Measurements from ENCODE around the gene MED26. TPM values are rescaled to one million over a fixed set of nuclear protein-coding genes. Genes with fewer than 3 reads are reported as not detected.

MED26 gene
- total and polyA plus RNA-seq, 2 of the 13 experiments (the other 11 are each of a cell fraction or from before 2014, with no cell fraction given): 3.5 to 3.8 TPM

DNA sequence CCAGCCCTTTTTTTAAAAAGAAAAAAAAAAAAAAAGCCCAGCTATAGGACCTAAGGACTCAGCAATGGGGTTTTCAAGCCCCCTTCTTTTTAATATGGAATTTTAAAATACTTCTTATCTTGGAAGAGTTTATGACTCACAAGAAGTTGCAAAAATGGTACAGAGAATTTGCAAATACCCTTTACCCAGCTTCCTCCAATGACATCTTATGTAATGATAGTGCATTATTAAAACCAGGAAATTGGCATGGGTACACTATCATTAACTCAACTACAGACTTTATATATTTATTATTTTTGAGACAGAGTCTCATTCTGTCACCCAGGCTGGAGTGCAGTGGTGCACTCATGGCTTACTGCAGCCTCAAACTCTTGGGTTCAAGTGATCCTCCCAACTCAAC lies 49.1 kb upstream of the MED26 start:
- no peak for DNase-seq (ENCODE audit: low spot score)
- intact Hi-C loops (cut with micrococcal nuclease; ENCODE audit: unreplicated experiment): no loop called here
- H4K20me1 ChIP-seq (ENCODE audit: insufficient read depth, low read length): no peaks in the 10 kb centered on the region
- H2AFZ ChIP-seq (ENCODE audit: low read length): no peak overlapping the region
- no peak overlapping the region for H3K4me3 ChIP-seq (replicated peaks in 1 of 3; ENCODE audit: insufficient read depth in 1 of 3, low read depth in 2 of 3, low read length in 3 of 3)
- POLR2A ChIA-PET: interaction anchor here (1.7 kb wide), 1 partner anchor 17 kb away, joined by 9 read pairs; the partner anchor contains the start of genes SMIM7 and TMEM38A
- peaks cover 2 to 7% of the 10 kb centered on the region in 2 experiments; a peak in 3 of 5 replicates for H3K36me3 ChIP-seq (replicated peaks in 1 of 2; ENCODE audit: control insufficient read depth in 1 of 2, insufficient read depth in 2 of 2, low read length in 2 of 2)
- H3K27me3 ChIP-seq (ENCODE audit: control insufficient read depth in 1 of 2, insufficient read depth in 2 of 2, low read length in 2 of 2): no peaks in the 10 kb centered on the region
- no peaks in the 10 kb centered on the region for H3K9me3 ChIP-seq (ENCODE audit: low read length)
- H3K27ac ChIP-seq (ENCODE audit: extremely low read length, insufficient read depth, low read length): no peak overlapping the region
- BruUV-seq (replicated peaks): no TSS peak
- no peak for ATAC-seq
- no peak overlapping the region for H3K9ac ChIP-seq (ENCODE audit: insufficient read depth, low read depth, low read length)
- CTCF ChIA-PET (ENCODE audit: low intra/inter-chr PET ratio, low total read pairs): no interaction called here
- H3K79me2 ChIP-seq (ENCODE audit: insufficient read depth, low read length): no peaks in the 10 kb centered on the region
- no peak for FAIRE-seq
- H3K4me1 ChIP-seq (ENCODE audit: insufficient read depth, low read length): peaks cover 14% of the 10 kb centered on the region; the same call in 1 of the 2 replicates
- in situ Hi-C loops (cut with HindIII; ENCODE audit: extremely low pct_ligation_motif_present, low pct_unique_long_range_greater_than_20kb): no loop called here
- no peak overlapping the region for H3K4me2 ChIP-seq (ENCODE audit: low read depth, low read length)
- TF ChIP-seq, protein P1, sequence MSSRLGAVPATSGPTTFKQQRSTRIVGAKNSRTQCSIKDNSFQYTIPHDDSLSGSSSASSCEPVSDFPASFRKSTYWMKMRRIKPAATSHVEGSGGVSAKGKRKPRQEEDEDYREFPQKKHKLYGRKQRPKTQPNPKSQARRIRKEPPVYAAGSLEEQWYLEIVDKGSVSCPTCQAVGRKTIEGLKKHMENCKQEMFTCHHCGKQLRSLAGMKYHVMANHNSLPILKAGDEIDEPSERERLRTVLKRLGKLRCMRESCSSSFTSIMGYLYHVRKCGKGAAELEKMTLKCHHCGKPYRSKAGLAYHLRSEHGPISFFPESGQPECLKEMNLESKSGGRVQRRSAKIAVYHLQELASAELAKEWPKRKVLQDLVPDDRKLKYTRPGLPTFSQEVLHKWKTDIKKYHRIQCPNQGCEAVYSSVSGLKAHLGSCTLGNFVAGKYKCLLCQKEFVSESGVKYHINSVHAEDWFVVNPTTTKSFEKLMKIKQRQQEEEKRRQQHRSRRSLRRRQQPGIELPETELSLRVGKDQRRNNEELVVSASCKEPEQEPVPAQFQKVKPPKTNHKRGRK (CRISPR knock-in tag; IDR thresholded peaks at IDR 0.05): no peak
- TF ChIP-seq, protein P2, sequence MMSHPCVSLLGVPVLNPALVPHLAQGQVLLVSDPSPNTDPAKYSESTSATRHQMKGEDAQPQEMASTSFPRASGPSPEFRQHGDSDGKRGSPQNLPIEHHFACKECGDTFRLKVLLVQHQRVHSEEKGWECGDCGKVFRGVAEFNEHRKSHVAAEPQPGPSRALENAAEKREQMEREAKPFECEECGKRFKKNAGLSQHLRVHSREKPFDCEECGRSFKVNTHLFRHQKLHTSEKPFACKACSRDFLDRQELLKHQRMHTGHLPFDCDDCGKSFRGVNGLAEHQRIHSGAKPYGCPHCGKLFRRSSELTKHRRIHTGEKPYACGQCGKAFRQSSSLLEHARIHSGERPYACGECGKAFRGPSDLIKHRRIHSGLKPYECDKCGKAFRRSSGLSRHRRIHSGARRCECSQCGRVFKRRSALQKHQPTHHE (CRISPR knock-in tag; IDR thresholded peaks at IDR 0.05; ENCODE audit: borderline replicate concordance): no peak
- TF ChIP-seq MAFK (conservative IDR thresholded peaks at IDR 0.05 in 1 of 2, IDR thresholded peaks at IDR 0.05 in 1 of 2; ENCODE audit: low read length in 2 of 2): no peak
- TF ChIP-seq NONO (IDR thresholded peaks at IDR 0.05): no peak
- no peak for TF ChIP-seq NONO (CRISPR knock-in tag; conservative IDR thresholded peaks at IDR 0.05)
- TF ChIP-seq ZNF383 (CRISPR knock-in tag; IDR thresholded peaks at IDR 0.05; ENCODE audit: borderline replicate concordance): no peak
- no peak for TF ChIP-seq NCOR1 (IDR thresholded peaks at IDR 0.05; ENCODE audit: borderline replicate concordance, low read length)
- TF ChIP-seq, protein P3, sequence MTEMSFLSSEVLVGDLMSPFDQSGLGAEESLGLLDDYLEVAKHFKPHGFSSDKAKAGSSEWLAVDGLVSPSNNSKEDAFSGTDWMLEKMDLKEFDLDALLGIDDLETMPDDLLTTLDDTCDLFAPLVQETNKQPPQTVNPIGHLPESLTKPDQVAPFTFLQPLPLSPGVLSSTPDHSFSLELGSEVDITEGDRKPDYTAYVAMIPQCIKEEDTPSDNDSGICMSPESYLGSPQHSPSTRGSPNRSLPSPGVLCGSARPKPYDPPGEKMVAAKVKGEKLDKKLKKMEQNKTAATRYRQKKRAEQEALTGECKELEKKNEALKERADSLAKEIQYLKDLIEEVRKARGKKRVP (CRISPR knock-in tag; IDR thresholded peaks at IDR 0.05): no peak
- TF ChIP-seq POLR2G (IDR thresholded peaks at IDR 0.05; ENCODE audit: low read depth, low read length): no peak
- no peak for TF ChIP-seq ZNF891 (CRISPR knock-in tag; IDR thresholded peaks at IDR 0.05)
- TF ChIP-seq, protein P4, sequence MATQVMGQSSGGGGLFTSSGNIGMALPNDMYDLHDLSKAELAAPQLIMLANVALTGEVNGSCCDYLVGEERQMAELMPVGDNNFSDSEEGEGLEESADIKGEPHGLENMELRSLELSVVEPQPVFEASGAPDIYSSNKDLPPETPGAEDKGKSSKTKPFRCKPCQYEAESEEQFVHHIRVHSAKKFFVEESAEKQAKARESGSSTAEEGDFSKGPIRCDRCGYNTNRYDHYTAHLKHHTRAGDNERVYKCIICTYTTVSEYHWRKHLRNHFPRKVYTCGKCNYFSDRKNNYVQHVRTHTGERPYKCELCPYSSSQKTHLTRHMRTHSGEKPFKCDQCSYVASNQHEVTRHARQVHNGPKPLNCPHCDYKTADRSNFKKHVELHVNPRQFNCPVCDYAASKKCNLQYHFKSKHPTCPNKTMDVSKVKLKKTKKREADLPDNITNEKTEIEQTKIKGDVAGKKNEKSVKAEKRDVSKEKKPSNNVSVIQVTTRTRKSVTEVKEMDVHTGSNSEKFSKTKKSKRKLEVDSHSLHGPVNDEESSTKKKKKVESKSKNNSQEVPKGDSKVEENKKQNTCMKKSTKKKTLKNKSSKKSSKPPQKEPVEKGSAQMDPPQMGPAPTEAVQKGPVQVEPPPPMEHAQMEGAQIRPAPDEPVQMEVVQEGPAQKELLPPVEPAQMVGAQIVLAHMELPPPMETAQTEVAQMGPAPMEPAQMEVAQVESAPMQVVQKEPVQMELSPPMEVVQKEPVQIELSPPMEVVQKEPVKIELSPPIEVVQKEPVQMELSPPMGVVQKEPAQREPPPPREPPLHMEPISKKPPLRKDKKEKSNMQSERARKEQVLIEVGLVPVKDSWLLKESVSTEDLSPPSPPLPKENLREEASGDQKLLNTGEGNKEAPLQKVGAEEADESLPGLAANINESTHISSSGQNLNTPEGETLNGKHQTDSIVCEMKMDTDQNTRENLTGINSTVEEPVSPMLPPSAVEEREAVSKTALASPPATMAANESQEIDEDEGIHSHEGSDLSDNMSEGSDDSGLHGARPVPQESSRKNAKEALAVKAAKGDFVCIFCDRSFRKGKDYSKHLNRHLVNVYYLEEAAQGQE (IDR thresholded peaks at IDR 0.05; ENCODE audit: borderline replicate concordance in 1 of 2, low read depth in 1 of 2, low read length in 2 of 2): no peak
- no peak for TF ChIP-seq TBX2 (CRISPR knock-in tag; IDR thresholded peaks at IDR 0.05; ENCODE audit: borderline replicate concordance)
- no peak for TF ChIP-seq ZNF468 (CRISPR knock-in tag; IDR thresholded peaks at IDR 0.05)
- no peak for TF ChIP-seq ZNF460 (CRISPR knock-in tag; IDR thresholded peaks at IDR 0.05; ENCODE audit: borderline replicate concordance)
- TF ChIP-seq ZNF10 (CRISPR knock-in tag; IDR thresholded peaks at IDR 0.05; ENCODE audit: borderline replicate concordance, low read depth): no peak
- TF ChIP-seq, protein P5, sequence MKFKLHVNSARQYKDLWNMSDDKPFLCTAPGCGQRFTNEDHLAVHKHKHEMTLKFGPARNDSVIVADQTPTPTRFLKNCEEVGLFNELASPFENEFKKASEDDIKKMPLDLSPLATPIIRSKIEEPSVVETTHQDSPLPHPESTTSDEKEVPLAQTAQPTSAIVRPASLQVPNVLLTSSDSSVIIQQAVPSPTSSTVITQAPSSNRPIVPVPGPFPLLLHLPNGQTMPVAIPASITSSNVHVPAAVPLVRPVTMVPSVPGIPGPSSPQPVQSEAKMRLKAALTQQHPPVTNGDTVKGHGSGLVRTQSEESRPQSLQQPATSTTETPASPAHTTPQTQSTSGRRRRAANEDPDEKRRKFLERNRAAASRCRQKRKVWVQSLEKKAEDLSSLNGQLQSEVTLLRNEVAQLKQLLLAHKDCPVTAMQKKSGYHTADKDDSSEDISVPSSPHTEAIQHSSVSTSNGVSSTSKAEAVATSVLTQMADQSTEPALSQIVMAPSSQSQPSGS (CRISPR knock-in tag; IDR thresholded peaks at IDR 0.05): no peak
